DMS53 (cell line): Measurements from ENCODE around the gene FBN2.
A peak's percentile ranks its signal among the peaks of the same experiment; 100 is the strongest.

Experiments
- DNase-seq: peaks from one replicate; lab custom pipeline; 2025; lab: John Stamatoyannopoulos, UW

The FBN2 gene

DNA sequence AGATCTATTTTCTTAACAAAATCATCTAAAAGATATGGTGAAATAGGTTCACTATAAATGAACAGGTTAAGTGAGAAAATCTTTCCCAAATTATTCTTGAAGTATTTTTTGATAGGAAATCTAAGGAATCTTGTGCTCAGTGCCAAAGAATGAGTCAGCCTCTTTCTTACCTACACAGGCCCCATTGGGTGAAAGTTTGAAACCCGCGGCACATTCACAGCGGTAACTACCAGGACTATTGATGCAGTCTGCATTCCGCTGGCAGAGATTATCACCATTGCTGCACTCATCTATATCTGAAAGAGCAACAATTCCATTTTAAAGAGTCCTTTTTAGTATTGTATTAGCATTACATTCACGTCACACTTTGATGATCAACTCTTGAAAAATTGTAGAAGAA lies 232.7 kb downstream of the FBN2 start:
- no peak for DNase-seq

DNA sequence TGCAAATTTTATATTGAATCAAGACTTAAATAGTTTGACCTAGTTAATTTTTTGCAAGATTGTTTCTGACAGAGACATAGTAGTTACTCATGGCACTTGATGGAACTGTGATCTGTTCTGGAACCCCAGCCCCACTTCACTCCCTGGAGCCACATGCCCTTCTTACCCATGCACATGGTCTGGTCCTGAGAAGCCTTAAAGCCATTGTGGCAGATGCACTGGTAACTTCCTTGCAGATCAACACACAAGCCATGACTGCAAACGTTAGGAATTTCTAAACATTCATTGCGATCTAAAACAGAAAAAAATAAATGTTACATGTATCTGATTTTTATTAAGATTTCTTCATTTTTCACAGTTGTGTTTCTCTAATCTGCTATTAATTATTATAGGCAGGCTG lies 233.3 kb downstream of the FBN2 start:
- no peak for DNase-seq

DNA sequence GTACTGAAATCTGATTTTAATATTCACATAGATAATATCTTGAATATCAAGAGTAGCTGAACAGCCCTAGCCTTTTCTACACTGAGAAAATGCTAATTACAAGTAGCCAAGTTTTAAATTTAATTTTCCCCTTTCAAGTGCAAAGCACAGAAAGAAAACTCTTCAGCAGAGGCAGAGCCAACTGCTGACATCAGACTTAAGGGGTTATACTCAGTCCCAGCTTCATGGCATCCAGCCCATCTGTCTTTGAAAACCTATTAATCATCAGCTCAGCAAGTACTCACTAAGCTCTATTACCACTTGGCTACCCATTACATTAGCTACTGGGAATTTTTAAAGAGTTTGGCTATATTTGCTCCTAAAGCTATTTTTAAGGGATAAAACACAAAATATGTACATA lies 234.0 kb downstream of the FBN2 start:
- peak; percentile 36 for DNase-seq

DNA sequence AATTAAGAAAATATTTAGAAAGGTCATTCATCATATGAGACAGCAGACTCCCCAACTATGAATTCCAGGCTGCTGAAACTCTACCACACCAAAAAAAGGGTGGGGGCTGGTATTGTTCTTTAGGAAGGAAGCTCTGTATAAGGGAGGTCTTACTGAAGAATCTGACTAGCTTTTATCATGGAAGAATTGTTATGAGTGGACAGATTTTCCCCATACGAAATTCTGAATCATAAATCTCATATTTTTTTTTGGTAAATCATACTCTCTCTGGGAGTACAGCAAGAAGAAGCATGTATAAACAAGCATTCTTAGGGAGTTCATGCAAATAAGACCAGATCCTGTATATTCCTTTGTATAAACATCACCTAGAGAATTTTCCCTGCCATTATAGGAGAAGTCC lies 234.5 kb downstream of the FBN2 start:
- DNase-seq = no peak

DNA sequence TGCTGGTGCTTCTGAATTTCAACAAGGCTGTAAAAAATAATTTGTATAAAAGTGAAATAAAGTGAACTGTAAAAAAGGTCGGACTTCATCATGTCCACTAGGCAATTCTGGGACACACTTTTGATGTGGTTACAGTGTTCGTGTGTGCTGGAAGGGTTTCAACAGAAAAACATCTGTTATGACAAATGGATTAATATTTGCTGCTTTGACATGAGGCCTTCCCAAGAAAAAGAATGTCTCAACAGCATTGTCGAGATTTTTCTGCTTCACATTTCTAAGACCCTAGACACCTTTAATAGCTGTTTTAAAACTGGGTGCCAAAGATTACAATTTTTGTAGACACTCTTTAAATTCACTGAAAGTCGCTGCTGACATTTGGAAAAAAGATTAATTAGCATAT lies 237.9 kb downstream of the FBN2 start:
- no peak for DNase-seq

DNA sequence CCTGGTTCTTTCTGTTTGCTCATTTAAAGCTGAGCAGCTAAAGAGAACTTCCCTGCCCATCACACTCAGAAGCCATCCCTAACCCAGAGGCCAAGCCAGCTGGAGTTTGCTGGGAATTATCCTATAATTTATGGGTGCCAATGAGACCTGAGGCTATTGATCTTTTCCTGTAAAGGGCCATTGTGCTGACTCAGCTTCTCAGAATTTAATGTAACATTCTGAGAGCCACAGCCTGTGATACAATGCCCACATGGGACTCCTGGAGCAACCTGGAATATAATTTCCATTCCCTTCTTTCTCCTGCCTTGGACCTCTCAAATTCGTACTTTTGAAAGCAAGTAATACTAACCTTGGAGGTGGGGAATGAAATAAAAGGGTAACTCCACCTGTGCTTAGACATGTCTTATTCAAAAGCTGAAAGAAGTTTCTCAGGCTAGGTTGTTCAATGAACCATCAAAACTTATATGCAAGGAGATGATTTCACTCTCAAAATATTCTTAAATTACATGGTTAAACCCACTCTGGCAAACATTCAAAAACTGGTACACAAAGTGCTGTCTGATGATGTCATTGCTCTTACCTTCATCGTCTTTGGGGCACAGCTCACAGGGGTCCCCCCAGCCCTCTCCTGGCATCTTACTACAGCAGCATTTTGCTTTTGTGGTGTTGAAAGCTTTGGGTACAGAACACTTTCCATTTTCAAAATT lies 247.7 kb downstream of the FBN2 start:
- no peak for DNase-seq

DNA sequence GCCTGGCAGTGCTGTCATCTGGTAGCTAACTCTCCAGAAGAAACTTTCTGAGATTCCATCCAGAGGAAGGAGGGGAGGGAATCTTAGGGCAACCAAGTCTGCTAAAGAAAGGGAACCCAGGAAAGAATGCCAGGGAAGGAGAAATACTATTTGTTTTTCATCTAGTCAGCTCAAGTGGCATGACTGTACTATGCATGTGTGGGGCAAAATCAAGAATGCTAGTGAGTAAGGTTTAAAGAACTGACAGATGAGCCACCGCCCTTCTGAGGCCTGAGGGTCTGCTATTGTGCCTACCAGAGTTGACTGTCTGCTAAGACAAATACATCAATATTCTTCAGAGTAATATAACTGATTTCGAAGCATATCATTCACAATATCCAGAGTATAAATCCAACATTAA lies 250.3 kb downstream of the FBN2 start:
- DNase-seq = no peak

DNA sequence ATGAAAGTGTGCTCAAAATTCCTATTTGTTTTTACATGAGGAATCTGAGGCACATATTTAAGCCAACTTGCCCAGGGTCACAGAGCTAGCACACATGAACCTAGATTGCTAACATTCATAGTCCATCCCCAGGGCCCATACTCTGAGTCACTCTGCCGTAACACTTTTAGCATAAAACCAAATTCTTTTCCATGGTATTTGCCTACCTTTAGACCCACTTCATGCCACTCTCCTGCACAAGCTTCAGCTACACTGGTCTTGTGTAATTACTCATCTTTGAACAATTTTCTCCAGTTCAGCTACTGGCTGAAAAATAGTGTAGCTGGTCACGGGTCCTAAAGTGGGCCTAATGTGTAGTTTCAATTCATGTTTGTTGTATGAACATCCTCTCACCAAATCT lies 253.8 kb downstream of the FBN2 start:
- no peak for DNase-seq

DNA sequence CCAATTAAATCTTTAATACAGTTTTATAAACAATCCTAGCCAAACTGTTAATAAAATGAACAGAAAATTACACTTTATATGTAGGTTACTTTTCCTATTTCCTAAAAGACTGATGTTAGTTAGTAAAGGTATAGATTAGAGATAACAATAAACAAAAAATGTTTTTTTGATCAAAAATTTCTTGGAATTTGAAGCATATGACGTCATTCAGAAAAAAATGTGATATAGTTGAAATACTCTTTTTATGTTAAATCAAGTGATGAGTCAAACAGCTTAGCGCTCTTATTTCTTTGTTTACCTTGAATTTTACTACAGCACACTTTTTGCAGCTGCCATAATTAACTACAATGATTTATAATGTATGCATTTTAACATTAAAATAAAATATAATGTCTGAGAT lies 258.7 kb downstream of the FBN2 start:
- peak; percentile 10 for DNase-seq

DNA sequence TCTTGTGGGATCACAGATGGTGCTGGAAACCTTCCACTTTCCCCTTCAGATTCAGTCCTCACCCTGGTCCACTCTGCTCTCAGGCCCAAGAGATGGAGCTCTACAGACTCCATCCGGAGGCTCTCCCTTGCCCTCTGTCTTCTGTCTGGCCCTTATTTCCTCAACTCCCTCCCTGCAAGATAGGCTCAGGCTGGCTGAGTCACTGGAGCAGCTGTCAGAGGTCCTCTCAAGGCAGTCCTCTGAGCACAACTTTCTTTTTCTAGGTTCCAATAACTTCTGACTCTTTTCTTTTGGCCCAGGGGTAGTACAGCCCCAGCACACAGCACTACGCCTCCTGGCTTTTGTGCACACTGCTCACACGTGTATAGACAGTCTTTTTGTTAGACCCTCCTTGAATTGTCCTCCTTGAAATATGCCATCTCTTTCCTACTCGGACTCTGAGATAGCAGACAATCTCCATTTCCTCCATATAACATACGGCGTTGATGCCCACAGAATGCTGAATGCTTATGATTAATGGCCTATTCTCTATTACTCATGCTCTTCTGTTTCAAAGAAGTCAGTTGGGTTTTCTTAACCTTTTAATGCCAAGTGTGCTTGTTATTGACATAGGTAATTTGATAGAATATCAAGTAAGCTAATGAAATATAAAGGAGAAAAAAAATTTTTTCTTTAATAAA lies 261.4 kb downstream of the FBN2 start:
- no peak for DNase-seq

DNA sequence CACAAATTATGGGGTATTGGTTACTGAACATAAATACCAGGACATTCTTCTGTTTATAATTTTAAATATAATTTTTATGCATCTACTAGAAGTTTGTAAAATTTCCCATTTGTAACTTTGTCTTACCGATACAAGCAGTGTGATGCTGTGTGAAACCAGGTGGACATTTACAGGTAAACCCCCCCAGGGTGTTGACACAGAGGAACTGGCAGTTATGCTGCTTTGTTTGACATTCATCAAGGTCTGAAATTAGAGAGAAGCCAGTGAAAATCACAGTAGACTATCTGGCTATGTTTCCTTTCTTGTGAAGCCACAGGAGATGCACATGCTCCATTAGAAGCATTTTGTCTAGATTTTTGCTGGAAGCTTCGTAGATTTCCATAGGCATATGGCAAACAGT lies 263.6 kb downstream of the FBN2 start:
- no peak for DNase-seq

DNA sequence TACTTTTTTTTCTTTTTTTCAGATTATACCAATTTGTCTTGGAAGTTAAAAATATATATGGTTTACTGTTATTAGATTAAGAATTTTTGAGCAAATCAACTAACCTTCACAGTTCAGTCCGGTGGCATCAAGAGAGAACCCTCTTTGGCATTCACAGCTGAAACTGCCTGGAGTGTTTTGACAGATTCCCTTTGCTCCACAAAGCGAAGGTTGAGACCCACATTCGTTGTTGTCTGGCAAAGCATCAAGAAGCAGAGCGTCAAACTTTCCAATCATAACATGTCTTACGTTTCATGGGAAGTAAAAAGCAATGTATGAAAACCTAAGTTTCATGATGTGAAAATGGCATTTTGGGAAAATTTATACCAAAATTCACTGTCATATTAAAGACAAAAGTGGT lies 264.3 kb downstream of the FBN2 start:
- DNase-seq = no peak

DNA sequence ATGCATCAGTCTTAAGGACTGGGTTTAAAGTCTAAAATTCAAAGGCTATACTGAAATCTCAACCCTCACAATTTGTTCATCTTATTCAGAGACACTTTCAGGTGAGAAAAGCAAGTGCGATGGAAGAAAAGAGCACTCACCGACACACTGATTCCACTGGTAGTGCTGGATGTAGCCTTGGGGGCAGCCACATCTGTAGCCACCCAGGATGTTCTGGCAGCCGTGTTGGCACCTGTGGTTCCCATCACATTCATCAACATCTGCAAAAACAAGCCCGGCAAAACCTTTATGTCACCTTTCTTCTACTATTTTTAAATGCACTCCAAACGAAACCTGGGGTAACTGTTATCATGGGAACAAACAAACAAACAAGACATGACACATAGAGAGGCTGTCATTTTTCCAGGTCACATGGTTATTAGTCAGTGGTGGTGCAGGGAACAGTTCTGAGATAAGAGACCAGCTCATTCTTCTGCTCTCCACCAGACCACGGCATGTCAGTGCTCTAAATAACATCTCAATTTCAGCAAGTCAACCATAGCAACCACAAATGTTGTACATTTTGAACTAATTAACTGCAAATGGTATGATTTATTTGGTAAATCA lies 266.1 kb downstream of the FBN2 start:
- DNase-seq = peak; percentile 73

DNA sequence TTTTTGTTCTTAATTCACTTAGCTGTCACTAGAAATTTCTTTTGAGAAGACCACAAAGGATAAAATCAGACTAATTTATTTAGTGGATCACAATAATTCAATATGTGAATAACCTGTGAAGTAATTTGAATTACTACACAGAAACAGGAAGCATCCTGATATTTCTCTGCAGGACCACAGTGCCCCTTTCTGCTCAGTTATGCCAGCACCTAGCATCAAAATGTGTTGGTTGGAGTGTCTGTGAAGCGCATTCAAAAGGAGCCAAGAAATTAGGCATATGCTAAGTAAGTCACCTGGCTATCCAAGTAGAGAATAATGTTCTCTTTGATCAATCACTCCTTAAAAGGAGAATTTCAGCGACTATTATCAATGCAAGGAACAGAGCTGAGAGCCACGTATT lies 267.0 kb downstream of the FBN2 start:
- DNase-seq = no peak

DNA sequence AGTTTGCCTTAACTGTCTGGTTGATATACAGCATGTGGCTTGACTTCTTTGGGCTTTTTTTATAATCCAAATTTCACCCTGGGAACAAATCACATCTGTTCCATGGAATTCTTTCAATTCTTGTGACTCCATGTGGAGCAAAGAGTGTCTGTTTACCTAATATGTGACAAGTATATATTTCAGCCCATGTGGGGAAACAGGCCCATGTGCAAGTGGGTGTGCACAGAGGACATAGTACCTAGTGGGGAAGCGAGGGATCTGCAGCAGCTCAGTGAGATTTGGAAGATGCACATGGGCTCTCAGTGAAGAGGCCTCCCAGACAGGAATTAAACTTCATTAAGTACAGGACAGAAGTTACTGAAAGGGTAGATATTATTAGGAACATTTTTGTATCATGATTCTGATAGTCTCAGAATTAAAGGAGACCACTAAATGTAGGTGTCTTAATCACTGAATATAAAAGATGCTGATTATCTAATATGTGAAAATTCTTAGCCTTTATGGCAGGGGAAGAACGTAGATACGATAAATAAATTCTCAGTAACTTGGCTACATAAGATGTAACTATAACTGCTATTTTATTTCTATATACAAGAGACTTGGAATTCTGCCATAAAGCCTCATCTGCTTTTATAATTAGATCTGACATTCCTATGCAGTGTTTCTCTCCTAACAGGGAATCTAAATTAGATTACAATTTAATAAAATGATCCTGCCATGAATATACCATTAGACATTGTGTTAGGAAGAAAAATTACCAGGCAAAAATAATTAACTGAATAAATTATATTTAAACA lies 273.3 kb downstream of the FBN2 start:
- peak; percentile 14 for DNase-seq

DNA sequence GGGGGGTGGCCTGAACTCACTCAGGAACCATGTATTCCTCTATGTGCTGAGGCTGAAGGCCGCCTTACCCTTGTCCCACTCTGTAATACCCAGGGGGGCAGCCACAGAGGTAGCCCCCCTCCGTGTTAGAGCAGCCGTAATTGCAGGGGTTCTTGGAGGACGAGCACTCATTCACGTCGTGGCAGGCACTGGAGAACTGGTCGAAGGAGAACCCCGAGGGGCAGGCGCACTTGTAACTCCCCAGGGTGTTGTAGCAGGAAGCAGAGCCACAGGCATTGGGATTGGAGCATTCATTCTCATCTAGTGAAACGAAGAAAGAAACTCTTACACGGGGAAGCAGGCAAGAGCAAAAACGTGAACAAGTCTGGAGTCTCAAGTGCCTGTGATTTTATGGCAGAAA lies 274.7 kb downstream of the FBN2 start:
- DNase-seq = no peak

DNA sequence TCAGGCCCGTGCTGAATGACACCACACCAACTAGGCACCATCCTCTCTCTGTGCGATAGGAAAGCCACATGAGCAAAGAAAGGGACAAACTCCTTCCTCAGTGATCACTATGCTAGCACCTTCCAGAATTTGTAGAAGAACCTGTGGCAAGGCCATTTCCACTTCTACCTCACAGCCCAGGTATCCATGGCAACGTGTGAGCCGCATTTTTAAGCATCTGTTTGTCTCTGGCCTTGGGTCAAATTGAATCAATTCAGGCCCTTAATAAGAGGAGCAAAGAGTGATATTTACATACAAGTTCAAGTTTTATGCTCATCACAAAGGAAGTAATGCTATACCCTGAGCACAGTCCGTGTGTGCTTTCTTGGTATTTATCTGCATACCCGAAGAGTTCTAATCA lies 275.1 kb downstream of the FBN2 start:
- DNase-seq = no peak

DNA sequence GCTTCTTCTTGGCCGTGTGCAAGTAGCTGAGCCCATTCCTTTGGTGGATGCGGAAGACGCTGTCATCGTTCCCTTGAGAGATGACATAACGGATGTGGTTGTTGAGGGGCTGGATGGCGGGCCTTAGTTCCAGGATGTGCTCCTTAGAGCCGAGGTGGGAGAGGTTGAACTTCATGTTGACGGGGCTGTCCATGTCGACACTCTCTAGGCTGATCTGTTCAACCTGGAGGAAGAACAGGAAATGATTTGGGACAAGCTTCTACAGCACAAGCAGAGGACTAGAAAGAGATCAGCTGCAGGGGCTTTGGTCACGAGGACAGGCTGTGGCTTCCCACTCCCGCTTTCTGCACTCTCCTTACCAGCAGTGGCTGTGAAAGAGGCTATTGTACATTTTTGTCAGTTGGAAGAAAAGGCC lies 278.4 kb downstream of the FBN2 start:
- DNase-seq = no peak

DNA sequence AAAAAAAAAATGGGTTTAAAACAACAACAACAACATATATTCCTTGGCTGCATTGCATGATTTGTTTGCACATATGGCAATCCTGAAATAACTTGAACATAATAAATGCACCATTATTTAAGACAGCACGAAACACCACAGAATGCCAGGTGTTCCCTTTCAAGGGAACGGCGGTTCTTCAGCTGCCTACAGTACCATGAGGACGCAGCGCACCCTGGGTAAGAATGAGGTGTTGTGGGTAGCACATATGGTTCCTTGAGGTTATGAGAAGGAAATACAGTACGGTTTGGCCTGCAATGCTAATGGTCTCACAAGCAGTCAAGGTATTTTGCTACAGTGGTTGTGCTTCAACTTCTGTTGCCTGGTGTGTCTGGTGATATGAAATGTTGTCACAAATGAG lies 279.7 kb downstream of the FBN2 start:
- no peak for DNase-seq

DNA sequence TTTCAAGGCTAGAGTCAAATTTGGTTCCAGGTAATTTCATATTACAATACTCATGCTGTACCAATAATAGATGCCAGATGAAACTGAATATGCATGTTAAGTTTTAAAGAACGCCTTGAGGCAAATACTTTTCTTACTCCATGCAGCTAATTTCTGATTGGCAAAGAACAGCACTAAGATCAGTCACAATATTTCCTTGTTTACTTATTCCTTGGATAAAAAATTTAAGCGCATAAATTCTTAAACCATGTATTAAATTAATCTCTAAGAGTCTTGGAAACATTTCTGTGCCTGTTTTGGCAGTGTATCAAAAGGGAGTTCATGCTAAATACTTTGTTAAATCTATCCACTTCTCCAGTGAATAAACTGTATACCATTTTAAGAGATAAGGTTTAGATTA lies 281.0 kb downstream of the FBN2 start:
- no peak for DNase-seq

DNA sequence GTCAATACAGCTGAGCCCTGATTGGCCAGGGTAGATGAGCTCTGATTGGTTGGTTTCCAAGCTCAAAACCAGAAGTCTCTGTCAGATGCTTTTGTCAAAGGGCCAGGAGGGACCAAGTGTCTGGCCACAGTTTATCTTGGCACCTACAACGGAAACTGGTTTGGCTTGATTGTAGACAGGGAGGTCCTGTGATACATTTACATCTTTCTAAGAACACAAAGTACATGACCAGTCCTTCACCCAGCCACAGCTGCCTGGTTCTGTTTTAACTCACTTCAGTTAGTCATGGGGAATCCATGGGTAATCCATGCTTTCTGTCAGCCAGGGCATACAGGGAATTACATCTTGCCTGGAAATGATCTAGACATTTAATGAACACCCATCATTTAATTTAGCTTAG lies 283.3 kb downstream of the FBN2 start:
- no peak for DNase-seq

DNA sequence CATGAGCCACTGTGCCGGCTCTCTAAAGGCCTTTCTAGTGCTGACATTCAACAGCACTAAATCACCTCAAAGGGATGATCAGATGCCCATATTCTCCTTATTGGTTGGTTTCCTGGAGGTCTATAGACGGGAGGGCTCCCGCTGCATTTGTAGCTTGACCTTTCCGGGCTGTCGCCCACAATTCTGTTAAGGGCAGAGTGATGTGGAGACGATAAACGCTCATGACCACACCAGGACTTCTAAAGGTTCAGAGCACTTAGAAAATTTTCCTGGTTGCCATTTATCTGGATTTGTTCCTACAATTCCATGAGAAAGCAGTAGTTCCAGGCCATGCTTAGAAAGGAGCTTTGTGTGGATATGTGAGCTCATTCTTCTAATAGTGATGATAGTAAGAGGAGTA lies 284.2 kb downstream of the FBN2 start:
- DNase-seq = no peak

DNA sequence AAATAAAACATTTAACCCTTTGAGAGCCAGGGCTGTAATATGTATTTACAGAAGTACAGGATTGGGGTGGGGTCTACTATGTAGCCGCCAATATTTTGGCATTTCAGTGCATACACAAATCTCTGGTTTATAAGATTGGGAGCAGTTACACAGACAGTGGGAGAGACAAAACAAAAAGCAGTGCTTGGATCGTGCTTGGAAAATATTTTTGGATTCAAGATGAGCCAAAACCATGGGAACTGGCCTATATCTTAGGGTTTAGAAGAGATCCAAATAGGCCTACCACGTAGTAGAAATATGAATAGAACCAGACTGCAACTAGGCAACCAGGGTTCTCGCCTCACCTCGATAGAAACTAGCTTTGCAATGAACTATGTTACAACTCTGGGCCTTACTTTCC lies 284.9 kb downstream of the FBN2 start:
- no peak for DNase-seq
